Trophoblast cell (in vitro differentiated cells and primary cell): ENCODE measurements around the gene DLL4.

Experiments used
- DNase-seq, 2 donors: peaks; one replicate each; pipeline ENCODE4 v3.0.0-alpha.2; 2016
- H2AFZ ChIP-seq: 2 replicates; pipeline ENCODE4 v1.6.1; 2013; ENCODE audit warnings: low read length, moderate library complexity, mild to moderate bottlenecking; ENCODE audit not compliant: insufficient read depth, poor library complexity
- H2AK5ac ChIP-seq: 2 replicates; pipeline ENCODE4 v1.6.1; 2013; ENCODE audit warnings: mild to moderate bottlenecking, low read length
- H2BK120ac ChIP-seq: 2 replicates; pipeline ENCODE4 v1.6.1; 2013; ENCODE audit warnings: low read length, mild to moderate bottlenecking, moderate library complexity; ENCODE audit not compliant: insufficient read depth, poor library complexity
- H2BK12ac ChIP-seq: 2 replicates; pipeline ENCODE4 v1.6.1; 2013; ENCODE audit warnings: mild to moderate bottlenecking, low read length, moderate library complexity
- H2BK5ac ChIP-seq: 2 replicates; pipeline ENCODE4 v1.6.1; 2013; ENCODE audit warnings: low read length, low read depth, moderate library complexity, mild to moderate bottlenecking; ENCODE audit not compliant: poor library complexity
- H3K14ac ChIP-seq: 2 replicates; pipeline ENCODE4 v1.6.1; 2013; ENCODE audit warnings: mild to moderate bottlenecking, low read length
- H3K18ac ChIP-seq: 2 replicates; pipeline ENCODE4 v1.6.1; 2013; ENCODE audit warnings: mild to moderate bottlenecking, low read length
- H3K23ac ChIP-seq: 2 replicates; pipeline ENCODE4 v1.6.1; 2013; ENCODE audit warnings: low read length
- H3K27ac ChIP-seq: 2 replicates; pipeline ENCODE4 v1.5.1; 2013; ENCODE audit warnings: low read depth, mild to moderate bottlenecking, inconsistent platforms, low read length, moderate library complexity
- H3K27me3 ChIP-seq: 2 replicates; pipeline ENCODE4 v1.6.1; 2013; ENCODE audit warnings: inconsistent platforms, mild to moderate bottlenecking, low read length, moderate library complexity; ENCODE audit not compliant: insufficient read depth
- H3K36me3 ChIP-seq, 2 experiments: 1 replicate in 1 of 2; 2 replicates in 1 of 2; pipeline ENCODE4 v1.6.1; 2013; ENCODE audit warnings: low read length in 2 of 2, mild to moderate bottlenecking in 2 of 2, moderate library complexity in 1 of 2; ENCODE audit not compliant: insufficient read depth in 2 of 2, control insufficient read depth in 1 of 2
- H3K4ac ChIP-seq: 2 replicates; pipeline ENCODE4 v1.6.1; 2013; ENCODE audit warnings: low read depth, mild to moderate bottlenecking, low read length, moderate library complexity
- H3K4me1 ChIP-seq, 2 experiments: 1 replicate in 1 of 2; 2 replicates in 1 of 2; pipeline ENCODE4 v1.6.1; 2013; ENCODE audit warnings: low read length in 2 of 2, mild to moderate bottlenecking in 2 of 2, moderate library complexity in 1 of 2; ENCODE audit not compliant: insufficient read depth in 2 of 2, control insufficient read depth in 1 of 2
- H3K4me2 ChIP-seq: 2 replicates; pipeline ENCODE4 v1.6.1; 2013; ENCODE audit warnings: inconsistent platforms, mild to moderate bottlenecking, low read length, moderate library complexity
- H3K4me3 ChIP-seq: 2 replicates; pipeline ENCODE4 v1.5.1; 2013; ENCODE audit warnings: mild to moderate bottlenecking, low read depth, low read length, inconsistent platforms
- H3K79me1 ChIP-seq: one replicate; pipeline ENCODE4 v1.6.1; 2013; ENCODE audit warnings: low read length
- H3K79me2 ChIP-seq: 2 replicates; pipeline ENCODE4 v1.6.1; 2013; ENCODE audit warnings: low read length, mild to moderate bottlenecking; ENCODE audit not compliant: control insufficient read depth, insufficient read depth, poor library complexity
- H3K9ac ChIP-seq: 2 replicates; pipeline ENCODE4 v1.6.1; 2013; ENCODE audit warnings: mild to moderate bottlenecking, low read length
- H3K9me3 ChIP-seq: 2 replicates; pipeline ENCODE4 v1.6.1; 2013; ENCODE audit warnings: low read depth, mild to moderate bottlenecking, control low read depth, inconsistent platforms, low read length; ENCODE audit not compliant: insufficient read depth
- H4K12ac ChIP-seq: 2 replicates; pipeline ENCODE4 v1.6.1; 2013; ENCODE audit warnings: low read depth, mild to moderate bottlenecking, low read length, moderate library complexity
- H4K8ac ChIP-seq: 2 replicates; pipeline ENCODE4 v1.6.1; 2013; ENCODE audit warnings: low read depth, mild to moderate bottlenecking, low read length, moderate library complexity
- H4K91ac ChIP-seq: one replicate; pipeline ENCODE4 v1.6.1; 2013; ENCODE audit warnings: low read depth, mild to moderate bottlenecking, low read length, moderate library complexity
- WGBS: extraction: QIAGEN DNeasy Blood & Tissue Kit; methylation state at CpG from one replicate; pipeline ENCODE4 v1.1.7; 2013; ENCODE audit warnings: missing lambda C conversion rate; ENCODE audit not compliant: insufficient read length, insufficient coverage; ENCODE audit errors: extremely low coverage; 5-methylcytosine and 5-hydroxymethylcytosine counted together

DLL4 gene

GRCh38 chr15:40926659-40927494 lies 2.3 kb upstream of the DLL4 start:
- H3K23ac ChIP-seq = no peak overlapping the region
- H3K18ac ChIP-seq = no peak overlapping the region
- no peak overlapping the region for H4K12ac ChIP-seq
- peak overlapping the region; percentile 50 for H3K4me2 ChIP-seq
- H3K79me1 ChIP-seq = no peaks in the 10 kb centered on the region
- no peak overlapping the region for H2BK120ac ChIP-seq
- H2BK5ac ChIP-seq = no peak overlapping the region
- H3K14ac ChIP-seq = no peak overlapping the region
- no peak overlapping the region for H3K27ac ChIP-seq
- no peak overlapping the region for H2AFZ ChIP-seq
- no peak overlapping the region for H4K8ac ChIP-seq
- H3K9ac ChIP-seq = no peak overlapping the region
- H3K36me3 ChIP-seq = no peaks in the 10 kb centered on the region
- peaks cover 3% of the 10 kb centered on the region for H3K9me3 ChIP-seq
- H3K79me2 ChIP-seq = no peaks in the 10 kb centered on the region
- no peak overlapping the region for H3K4ac ChIP-seq
- DNase-seq = no peak
- H2BK12ac ChIP-seq = no peak overlapping the region
- no peak overlapping the region for H3K4me3 ChIP-seq
- H4K91ac ChIP-seq = no peak overlapping the region
- peaks cover 18 to 28% of the 10 kb centered on the region in 2 experiments for H3K4me1 ChIP-seq
- peaks cover 77% of the 10 kb centered on the region for H3K27me3 ChIP-seq
- no peak overlapping the region for H2AK5ac ChIP-seq
- no CpG with 5 or more reads among the region's 33 CpGs for WGBS

- Histone ChIP-seq H2BK5ac (no peak overlapping the region), H4K12ac (no peak overlapping the region), H3K14ac (no peak overlapping the region), H3K27ac (no peak overlapping the region), H4K91ac (no peak overlapping the region), H3K4ac (no peak overlapping the region), H3K4me1 (peaks cover 18 to 28% of the 10 kb centered on the region in 2 experiments), H3K9me3 (peaks cover 3% of the 10 kb centered on the region), H3K23ac (no peak overlapping the region), H2BK12ac (no peak overlapping the region), H3K79me2 (no peaks in the 10 kb centered on the region), H2AFZ (no peak overlapping the region), H3K4me2 (no peak overlapping the region), H3K9ac (no peak overlapping the region), H3K36me3 (no peaks in the 10 kb centered on the region), H3K79me1 (no peaks in the 10 kb centered on the region), H3K27me3 (peaks cover 75% of the 10 kb centered on the region), H3K18ac (no peak overlapping the region), H2BK120ac (no peak overlapping the region), H3K4me3 (no peak overlapping the region), H4K8ac (no peak overlapping the region), H2AK5ac (no peak overlapping the region)
- DNase-seq = no peak
- no CpG with 5 or more reads among the region's 24 CpGs for WGBS
Measured at GRCh38 chr15:40927495-40927872, 1.7 kb upstream of the DLL4 start.

GRCh38 chr15:40927873-40928806 lies 1.0 kb upstream of the DLL4 start:
- peaks cover 3% of the 10 kb centered on the region for H3K9me3 ChIP-seq
- WGBS = no CpG with 5 or more reads among the region's 68 CpGs
- no peak overlapping the region for H3K23ac ChIP-seq
- no peaks in the 10 kb centered on the region for H3K36me3 ChIP-seq
- no peak overlapping the region for H2BK120ac ChIP-seq
- H2BK5ac ChIP-seq = no peak overlapping the region
- H3K79me1 ChIP-seq = no peaks in the 10 kb centered on the region
- peaks cover 72% of the 10 kb centered on the region for H3K27me3 ChIP-seq
- H3K27ac ChIP-seq = no peak overlapping the region
- no peak overlapping the region for H3K14ac ChIP-seq
- no peak overlapping the region for H3K9ac ChIP-seq
- DNase-seq = no peak
- no peak overlapping the region for H2AK5ac ChIP-seq
- H2AFZ ChIP-seq = peak overlapping the region; percentile 30
- peak overlapping the region; percentile 76 for H3K4me2 ChIP-seq
- H3K4me3 ChIP-seq = peak overlapping the region; percentile 32
- no peak overlapping the region for H3K4ac ChIP-seq
- H4K8ac ChIP-seq = no peak overlapping the region
- H4K12ac ChIP-seq = no peak overlapping the region
- no peak overlapping the region for H4K91ac ChIP-seq
- no peak overlapping the region for H3K18ac ChIP-seq
- H2BK12ac ChIP-seq = no peak overlapping the region
- peaks cover 18 to 28% of the 10 kb centered on the region in 2 experiments for H3K4me1 ChIP-seq
- no peaks in the 10 kb centered on the region for H3K79me2 ChIP-seq

- H3K4me3 ChIP-seq = peak overlapping the region; percentile 59
- no peak overlapping the region for H3K27ac ChIP-seq
- H3K23ac ChIP-seq = no peak overlapping the region
- no peak overlapping the region for H2BK5ac ChIP-seq
- H3K4ac ChIP-seq = no peak overlapping the region
- no peak overlapping the region for H3K18ac ChIP-seq
- peaks cover 18 to 28% of the 10 kb centered on the region in 2 experiments for H3K4me1 ChIP-seq
- H3K27me3 ChIP-seq = peaks cover 57% of the 10 kb centered on the region
- no peaks in the 10 kb centered on the region for H3K36me3 ChIP-seq
- H3K9ac ChIP-seq = no peak overlapping the region
- WGBS = no CpG with 5 or more reads among the region's 56 CpGs
- H3K4me2 ChIP-seq = peak overlapping the region; percentile 76
- peak; percentile 17 to 64 for DNase-seq
- no peaks in the 10 kb centered on the region for H3K79me2 ChIP-seq
- H4K91ac ChIP-seq = no peak overlapping the region
- no peak overlapping the region for H2BK12ac ChIP-seq
- no peak overlapping the region for H4K8ac ChIP-seq
- H2BK120ac ChIP-seq = no peak overlapping the region
- no peak overlapping the region for H2AFZ ChIP-seq
- no peak overlapping the region for H2AK5ac ChIP-seq
- H3K79me1 ChIP-seq = no peaks in the 10 kb centered on the region
- no peaks in the 10 kb centered on the region for H3K9me3 ChIP-seq
- no peak overlapping the region for H4K12ac ChIP-seq
- no peak overlapping the region for H3K14ac ChIP-seq
Measured at GRCh38 chr15:40929660-40930429, 705 bp downstream of the DLL4 start.
